ENCODE measurements around the gene GABARAP.
A peak's percentile ranks its signal among the peaks of the same experiment; 100 is the strongest.
"Not testable (repeated sequence)": the region's sequence is repeated elsewhere in the genome, so short reads cannot be mapped to it uniquely, and the experiment has no call there.

Gene GABARAP

DNA sequence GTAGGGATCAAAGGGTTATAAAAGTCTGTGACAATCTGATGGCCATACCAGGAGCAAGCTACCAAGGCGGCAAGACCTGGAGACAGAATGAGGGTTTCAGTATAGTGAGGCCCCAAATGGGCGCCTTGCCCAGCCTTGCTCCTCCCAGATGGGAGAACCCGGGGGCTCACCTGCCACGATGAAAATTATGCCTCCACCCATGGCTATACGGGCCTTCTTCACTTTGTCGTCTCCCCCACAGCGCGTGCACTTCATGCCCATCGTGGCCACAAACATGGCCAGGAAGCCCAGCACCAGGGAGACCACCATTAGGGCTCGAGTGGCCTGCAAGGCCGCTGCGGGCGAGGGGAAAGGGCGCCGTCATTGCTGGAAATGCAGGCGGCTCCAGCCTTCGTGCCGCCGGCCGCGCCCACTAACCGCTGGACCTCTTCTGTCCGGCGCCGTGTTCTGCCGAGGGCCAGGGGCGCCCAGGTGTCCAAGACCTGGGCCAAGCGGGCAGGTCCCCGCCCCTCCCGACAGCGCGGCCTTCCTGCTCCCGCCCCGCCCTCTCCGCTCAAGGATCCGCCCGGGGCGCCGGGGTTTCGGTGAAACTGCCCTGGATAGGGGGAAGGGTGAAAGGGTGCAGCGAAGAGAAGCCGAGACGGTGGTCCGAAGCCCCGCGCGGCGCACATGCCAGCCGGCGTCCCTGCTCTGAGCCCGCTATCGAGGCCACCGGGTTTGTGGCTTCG lies 18.6 kb upstream of the GABARAP start:
- DNase-seq: no peak

DNA sequence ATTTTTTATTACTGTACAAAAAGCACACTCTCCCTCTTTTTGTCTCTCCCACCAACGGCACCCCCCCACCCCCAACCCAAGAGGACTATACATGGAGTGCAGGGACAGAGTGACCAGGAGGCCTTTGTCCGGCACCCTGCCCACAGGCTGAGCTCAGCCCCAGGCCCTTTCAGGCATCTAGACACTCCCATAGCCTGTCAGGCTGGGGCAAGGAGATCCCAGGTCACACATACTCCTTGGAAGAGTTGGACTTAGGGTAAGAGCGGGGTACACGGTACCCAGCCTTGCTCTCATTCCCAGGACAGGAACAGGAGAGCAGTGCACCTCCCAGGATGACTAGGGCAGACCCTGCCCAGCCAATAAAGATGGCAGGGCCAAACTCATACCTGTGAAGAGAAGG lies 17.9 kb upstream of the GABARAP start:
- no peak for DNase-seq

DNA sequence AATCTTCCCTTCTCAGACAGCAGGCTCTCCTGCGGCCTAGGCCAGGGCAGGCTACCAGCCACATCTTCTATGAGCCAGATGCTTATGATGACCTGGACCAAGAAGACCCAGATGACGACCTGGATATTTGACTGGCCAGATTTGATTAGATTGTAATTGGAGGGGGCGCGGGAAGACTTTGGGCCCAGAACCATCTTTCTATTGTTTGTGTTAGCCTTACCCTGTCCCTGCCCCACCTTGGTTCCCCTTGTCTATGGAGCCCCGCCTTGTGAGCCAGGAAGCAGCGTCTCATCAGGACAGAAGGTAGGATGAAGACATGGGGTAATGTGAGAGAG lies 17.3 kb upstream of the GABARAP start:
- DNase-seq: no peak

DNA sequence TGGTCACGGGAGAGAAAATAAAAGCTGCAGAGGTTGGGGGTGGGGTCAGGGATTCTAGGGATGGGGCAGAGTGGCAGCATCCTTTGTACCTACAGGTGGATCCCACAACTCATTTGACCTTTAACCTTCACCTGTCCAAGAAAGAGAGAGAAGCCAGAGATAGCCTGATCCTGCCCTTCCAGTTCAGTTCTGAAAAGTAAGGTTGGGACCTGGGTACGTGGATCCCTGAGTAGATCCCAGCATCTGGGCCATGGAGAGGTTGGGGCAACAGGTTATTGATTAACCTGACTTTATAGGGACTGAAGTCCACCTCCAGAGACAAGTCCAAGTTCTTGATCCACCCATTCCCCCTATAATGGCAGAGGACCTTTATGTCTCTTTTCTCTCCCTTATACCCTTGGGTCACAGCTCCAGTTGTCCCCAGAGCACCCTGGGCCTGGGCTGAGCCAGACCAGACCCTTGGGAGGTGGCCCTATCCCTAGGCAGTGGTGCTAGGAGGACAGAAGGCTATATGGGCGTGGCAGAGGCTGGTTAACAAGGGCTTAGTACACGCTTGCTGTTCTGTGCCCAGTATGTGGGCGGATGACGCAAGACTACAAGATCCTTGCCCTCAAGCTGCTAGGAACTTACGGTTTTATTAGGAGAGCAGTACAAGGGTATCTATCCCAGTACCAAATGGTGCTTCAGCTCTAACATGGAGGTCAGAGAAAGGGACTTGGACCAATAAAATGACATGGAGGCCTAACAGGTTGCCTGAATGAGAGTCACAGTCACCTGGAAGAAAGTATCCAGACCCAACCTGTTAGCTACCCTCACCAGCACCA lies 16.7 kb upstream of the GABARAP start:
- DNase-seq: no peak

DNA sequence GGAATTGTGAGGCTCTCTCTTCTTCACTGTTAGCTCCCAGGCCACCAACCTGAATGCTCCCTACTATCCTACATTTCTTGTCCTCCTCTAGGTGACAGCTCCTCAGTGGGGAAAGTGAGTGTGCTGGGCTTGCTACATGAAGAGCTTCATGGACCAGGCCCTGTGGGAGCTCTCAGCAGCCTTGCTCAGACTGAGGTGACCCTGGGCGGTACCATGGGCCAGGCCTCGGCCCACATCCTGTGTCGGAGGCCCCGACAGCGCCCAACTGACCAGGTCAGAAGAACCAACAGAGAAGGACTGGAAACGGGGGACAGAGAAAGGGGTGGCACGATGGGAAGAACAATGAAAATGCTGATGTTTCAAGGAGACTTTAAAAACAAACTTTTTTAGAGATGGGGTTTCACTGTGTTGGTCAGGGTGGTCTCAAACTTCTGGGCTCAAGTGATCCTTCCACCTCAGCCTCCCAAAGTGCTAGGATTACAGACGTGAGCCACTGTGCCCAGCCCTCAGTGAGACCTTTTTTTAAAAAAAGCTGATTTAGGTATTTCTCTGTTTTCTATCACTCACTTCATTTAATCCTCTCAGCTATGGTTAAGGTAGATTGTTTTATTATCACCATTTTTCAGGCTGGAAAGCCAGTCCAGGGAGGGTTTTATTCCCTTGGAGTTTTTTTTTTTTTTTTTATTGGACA lies 14.7 kb upstream of the GABARAP start:
- DNase-seq: no peak

DNA sequence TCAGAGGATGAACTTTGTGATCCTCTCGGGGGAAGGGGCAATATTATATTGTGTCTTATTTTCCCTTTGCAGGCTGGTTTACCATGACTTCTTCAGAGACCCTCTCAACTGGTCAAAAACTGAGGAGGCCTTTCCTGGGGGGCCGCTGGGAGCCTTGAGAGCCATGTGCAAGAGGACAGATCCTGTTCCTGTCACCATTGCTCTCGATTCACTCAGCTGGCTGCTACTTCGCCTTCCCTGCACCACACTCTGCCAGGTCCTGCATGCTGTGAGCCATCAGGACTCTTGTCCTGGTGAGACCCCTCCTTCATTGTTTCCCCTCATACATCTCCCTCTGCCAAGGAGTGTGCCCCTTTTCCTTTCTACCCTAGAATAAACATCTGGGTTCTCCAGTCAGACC lies 12.3 kb upstream of the GABARAP start:
- no peak for DNase-seq

DNA sequence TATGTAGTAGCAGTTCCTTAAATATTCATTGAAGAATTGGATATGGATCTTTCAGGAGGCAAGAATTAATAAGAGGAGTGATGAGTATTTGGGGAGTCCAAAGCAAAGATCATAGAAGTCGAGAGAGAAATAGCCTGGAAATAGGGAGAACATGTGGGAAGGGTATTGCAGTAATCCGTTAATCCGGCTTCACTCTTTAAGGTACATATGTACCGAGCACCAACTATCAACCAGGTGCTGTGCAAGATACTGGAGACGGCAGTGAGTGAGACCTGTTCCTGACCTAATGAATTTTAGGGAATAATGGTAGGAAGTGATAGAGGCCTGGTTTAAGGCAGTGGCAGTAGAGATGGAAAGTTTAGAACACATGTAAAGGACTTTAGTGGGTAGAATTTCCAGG lies 10.8 kb upstream of the GABARAP start:
- DNase-seq: no peak

DNA sequence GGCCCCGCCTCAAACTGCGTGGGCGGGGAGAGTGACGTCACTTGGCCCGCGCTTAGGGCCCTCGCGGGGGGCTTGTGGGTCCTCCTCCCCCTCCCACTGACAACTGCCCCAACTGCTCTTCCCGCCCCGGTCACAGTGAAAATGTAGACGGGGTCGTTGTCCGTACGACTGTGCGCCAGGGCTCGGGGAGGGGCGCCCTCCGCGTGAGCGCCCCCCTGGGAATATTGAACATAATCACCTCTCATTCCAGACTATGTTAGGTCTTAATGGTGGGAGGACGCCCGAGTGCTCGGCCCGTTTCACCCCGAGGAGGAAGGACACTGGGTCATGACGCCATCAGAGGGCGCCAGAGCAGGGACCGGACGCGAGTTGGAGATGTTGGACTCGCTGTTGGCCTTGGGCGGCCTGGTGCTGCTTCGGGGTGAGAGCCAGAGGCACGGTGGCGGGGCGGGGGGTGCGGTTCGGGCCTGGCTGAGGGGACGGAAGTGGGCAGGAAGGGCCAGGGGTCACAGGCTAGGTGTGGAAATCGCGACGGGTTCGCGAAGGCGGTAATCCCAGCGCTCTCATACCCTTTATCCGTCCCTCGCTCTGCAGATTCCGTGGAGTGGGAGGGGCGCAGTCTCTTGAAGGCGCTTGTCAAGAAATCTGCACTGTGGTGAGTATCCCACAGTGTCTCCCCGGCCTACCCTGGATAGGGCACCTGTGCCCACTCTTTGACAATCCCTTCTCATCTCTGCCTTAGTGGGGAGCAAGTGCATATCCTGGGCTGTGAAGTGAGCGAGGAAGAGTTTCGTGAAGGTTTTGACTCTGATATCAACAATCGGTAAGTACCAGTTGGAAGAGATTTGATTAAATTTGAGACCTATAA lies 10.2 kb upstream of the GABARAP start, which contains the start of gene ELP5:
Gene ELP5 (plus strand): TSS at position 40 of the 868 bp plus-strand sequence. CDS start 336 bp downstream, at position 376.
- peak; percentile 81 for DNase-seq

DNA sequence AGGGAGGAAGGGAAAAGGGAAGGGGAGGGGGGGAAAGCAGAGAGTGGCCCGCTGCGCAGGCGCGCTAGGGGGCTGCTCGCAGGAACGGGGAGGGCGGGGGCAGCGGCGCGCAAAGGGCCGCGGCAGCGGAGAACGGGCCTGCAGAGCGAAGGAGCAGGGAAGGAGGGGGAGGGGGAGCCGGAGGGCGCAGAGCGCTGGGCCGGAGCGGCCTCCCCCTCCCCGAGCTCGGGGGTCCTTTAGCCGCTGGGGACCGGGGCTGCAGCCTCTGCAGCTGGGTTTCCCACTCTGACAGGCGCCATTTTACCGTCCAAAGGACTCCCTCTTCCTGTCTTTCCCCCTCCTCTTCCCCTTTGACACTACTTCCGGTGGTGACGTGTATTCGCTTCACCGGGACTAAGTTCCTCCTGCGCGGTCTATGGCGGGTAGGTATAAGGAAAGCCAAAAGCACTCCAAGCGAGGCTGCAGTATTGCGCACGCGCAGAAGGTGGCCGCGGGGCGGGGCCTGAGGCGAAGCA lies 9.5 kb upstream of the GABARAP start, which contains the start of gene CTDNEP1:
Gene CTDNEP1 (minus strand): TSS at position 74 of the 515 bp plus-strand sequence. CDS start 438 bp downstream, outside the sequence.
- peak; percentile 98 for DNase-seq

DNA sequence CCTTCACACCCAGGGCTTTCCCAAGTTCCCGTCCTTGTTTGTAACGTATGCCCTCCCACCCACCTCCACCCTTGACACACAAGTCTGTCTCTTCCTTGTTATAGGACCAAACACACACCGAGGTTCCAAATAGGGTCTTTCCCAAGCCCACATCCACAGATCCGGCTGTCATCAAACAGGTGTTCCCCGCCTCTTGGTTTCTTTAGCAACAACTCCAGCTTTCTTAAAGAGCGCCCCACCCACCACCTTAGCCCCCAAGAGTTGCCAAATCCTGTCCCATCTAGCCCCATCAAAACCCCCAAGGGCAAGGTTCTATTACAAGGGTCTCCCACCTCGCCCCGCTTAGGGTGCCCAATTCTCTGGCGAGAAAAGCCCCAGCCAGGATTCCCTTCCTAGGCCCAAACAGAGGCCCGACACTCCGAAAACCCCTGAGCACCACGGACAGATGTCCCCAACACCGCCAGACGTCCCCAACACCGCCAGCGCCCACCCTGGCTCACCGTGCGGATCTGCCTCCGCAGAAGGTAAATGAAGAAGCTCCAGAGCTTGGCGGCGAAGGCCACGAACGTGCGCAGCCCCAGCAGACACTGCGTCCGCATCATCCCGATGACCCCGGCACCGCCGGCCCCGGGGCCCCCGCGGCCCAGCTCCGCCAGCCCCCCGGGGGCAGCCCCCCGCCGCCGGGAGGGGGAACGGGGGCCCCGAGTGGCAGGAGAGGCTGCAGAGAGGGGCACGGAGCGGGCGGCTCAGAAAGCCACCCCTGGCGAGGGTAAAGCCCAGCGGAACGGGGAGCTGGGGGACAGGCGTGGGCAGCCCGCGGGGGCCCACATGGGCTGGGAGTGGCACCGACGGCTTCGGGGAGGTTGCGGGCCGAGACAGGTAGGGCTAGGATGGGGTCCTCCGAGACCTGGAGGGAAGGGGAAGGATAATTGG lies 8.7 kb upstream of the GABARAP start:
- DNase-seq: no peak

DNA sequence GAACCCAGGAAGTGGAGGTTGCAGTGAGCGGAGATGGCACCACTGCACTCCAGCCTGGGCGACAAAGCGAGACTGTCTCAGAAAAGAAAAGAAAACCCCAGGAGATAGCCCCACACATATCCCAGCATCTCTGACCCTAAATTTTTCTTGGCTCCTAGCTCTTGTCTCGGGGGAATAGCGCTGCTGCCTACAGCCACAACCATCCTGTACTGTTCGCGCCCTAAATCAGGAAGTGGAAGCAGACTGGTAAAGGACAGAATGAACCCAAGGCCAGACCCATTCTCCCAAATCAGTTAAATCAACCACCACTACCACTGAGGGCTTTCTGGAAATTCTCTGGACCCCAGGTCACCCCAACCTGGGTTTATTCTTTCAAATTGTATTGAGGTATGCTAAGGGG lies 7.6 kb upstream of the GABARAP start:
- DNase-seq: no peak

DNA sequence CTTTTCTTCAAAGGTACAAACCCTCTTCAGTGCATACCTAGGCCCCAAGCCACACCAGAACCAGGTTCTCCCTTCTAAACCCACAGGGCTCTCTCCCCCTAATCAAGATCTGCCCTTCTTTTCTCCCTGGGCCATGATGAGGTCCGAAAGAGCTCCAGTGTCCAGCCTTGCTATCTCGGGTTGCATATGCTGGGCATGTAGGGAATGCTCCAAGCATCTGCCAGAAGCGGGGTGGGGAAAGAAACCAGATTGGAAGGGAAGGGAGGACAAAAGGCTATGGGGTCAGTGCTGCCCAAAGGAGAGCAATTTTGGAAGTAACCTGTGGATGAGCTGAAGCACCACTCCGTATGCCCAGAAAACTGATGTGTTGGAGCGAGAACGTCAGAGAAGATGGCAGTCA lies 7.0 kb upstream of the GABARAP start:
- no peak for DNase-seq

DNA sequence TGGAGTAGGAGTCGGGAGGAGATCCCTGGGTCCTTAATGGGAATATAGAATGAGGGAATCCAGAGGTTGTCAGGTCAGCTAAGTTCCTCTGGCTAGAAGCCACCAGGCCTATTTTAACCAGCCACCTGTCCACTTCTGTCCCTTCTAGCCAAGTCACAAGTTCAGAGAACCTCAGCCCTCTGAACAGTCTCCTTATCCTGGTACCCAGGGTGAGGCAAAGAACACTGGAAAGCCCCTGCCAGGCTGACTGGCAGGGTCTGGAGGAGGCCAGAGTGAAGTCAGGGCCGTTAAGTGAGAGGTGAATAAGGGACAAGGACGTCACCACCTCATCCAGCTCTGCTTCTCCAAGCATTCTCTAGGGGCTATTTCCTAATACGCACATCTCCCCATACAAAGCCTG lies 6.5 kb upstream of the GABARAP start:
- DNase-seq: no peak

DNA sequence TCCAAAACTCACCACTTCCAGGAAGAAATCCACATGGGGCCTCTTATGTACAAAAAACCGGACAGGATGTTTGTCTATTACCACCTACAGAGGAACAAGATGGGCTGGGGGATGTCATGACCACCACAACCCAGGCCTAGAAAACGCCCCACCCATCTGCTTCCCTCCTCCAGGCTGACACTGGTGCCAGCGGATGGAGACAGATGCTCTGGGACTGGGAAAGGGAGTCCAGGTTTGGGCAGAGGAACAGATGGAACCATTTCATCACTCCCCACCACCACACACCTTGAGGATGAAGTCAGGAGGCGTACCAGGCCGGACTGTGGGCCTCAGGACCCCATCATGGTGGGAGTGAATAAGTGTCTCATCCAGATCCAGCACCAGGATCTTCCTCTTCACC lies 4.5 kb upstream of the GABARAP start:
- DNase-seq: no peak

DNA sequence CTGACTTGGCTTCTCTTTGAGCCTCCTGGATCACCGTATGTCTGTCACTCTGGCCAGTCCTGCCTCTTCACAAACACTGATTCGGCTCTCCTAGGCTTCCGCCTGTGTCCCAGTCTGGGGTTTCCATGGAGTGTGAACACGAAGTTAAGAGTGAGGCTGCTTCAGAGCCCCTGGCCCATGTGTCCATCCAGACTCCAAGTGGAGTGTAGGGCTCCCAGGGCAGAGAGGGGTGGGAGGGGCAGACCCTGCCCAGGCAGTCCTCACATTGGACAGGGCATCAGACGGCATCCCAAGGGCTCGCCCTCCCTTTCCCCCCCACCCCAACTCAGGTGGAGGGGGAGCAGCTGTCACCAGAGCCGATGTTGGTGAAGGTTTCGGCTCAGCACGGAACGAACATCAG lies 1.6 kb upstream of the GABARAP start:
- not testable (repeated sequence) for DNase-seq

DNA sequence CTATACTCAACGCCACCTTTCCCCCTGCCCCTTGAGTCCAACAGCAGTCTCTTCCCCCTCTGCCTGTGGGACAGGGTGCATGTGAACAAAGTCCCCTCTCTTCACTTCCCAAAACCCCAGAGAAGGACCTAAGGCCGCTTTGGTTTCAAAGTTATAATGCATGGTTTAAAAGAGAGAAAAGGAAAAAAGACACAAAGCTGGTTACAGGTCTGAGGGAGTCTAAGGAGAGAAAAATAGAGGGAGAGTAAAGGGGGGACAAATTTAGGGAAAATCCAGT lies 1.1 kb upstream of the GABARAP start:
- DNase-seq: no peak

DNA sequence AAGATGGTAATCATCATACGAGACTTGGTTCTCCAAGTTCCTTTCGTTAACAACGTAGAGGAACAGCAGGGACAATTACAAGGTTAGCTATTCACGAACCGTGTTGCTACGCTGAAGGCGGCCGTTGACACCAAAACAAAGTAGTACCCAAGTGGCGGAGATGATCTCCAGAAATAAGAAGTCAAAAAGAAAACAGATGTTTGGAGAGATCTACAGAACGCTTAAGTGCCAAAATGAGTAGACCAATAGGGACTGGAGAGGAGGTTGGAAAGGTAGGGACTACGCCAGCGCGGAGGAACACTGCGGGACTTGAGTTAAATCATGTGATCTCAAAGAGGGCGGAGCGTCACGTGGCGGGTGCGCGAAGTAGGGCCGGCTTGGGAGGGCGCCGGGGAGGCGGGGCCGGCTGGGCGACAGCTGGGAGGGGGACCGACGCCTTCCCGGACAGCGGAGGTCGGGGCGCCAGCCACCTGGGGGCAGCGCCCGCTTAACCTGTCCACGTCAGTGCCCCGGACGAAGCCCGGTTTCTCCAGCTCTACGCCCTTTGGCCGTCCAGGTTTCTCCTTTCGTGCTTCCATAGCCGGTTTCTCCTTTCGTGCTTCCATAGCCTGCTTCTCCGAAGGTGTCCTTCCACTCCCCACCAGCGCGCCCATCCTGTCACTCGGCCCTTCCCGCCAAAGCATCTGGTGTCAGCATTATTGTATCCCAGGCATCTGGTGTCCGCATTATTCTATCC lies 636 bp upstream of the GABARAP start:
- DNase-seq: peak; percentile 85

DNA sequence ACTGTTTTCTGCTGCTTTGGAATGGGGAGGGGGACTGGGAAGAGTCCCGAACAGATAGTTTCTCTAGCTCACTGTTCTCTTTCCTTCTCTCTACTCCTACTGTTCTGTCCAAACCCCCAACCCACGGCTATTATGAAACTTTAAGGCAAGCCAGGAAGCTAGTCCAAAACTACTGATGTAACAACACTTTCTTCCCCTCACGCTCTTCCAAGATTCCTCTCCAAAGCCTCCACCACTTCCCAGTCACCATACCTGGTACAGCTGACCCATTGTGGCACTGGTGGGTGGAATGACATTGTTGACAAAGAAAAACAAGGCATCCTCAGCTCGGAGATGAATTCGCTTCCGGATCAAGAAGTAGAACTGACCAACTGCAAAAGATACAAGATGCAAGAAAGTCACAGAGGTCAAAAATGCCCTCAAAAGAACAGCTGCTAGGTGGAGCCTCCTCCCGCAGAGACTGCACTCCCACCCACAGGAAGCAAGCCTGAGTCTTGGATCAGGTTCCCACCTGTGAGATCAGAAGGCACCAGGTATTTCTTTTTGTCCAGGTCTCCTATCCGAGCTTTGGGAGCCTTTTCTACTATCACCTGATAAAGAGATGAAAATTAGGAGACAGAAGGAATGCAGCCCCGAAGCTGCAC lies 1.0 kb downstream of the GABARAP start:
- DNase-seq: no peak

DNA sequence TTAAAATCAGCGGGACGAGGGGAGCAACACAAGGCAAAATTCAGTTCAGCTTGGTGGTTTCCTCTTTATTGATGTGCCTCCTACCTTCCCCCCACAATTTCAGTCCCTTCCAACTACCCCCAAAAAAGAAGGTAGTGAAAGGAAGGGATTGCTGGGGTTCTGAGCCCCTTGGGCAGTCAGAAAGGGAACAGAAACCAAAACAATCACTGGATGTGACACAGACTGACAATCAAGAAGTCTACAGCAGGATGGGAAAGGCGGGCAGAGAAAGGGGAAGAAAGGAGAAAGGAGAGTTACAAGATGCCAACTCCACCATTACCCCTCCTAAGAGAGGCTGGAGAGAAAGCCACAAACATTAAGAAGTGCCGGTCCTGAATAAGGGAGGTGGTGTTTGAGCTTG lies 1.9 kb downstream of the GABARAP start:
- no peak for DNase-seq

All from kidney glomerular epithelial cell (primary cell).